Activated CD8-positive, alpha-beta memory T cell treated with anti-CD3 and anti-CD28 coated beads, Interleukin-2, amount 50 U/mL, for 4 hours (primary cell): ENCODE measurements around the gene UCN2.
A peak's percentile ranks its signal among the peaks of the same experiment; 100 is the strongest.

ENCODE experiments used
- DNase-seq: peaks from one replicate; pipeline ENCODE4 v3.0.0-alpha.2; 2020

Gene UCN2

GRCh38 chr3:48588230-48588629 is 24.6 kb upstream of the UCN2 start:
- no peak for DNase-seq

- no peak for DNase-seq
Measured at GRCh38 chr3:48587686-48588085, 24.1 kb upstream of the UCN2 start.

GRCh38 chr3:48585411-48585810 is 21.8 kb upstream of the UCN2 start:
- DNase-seq = no peak

- DNase-seq = no peak
Measured at GRCh38 chr3:48584836-48585235, 21.3 kb upstream of the UCN2 start.

- no peak for DNase-seq
Measured at GRCh38 chr3:48581621-48582481, 18.3 kb upstream of the UCN2 start.

GRCh38 chr3:48576647-48577046 is 13.1 kb upstream of the UCN2 start:
- DNase-seq = no peak

GRCh38 chr3:48575366-48575765 is 11.8 kb upstream of the UCN2 start:
- DNase-seq = no peak

- no peak for DNase-seq
Measured at GRCh38 chr3:48573973-48574585, 10.5 kb upstream of the UCN2 start.

GRCh38 chr3:48572517-48572916 is 8.9 kb upstream of the UCN2 start:
- no peak for DNase-seq

- no peak for DNase-seq
Measured at GRCh38 chr3:48571938-48572337, 8.4 kb upstream of the UCN2 start.

GRCh38 chr3:48569808-48570450 is 6.3 kb upstream of the UCN2 start:
- DNase-seq = no peak

GRCh38 chr3:48569400-48569799 is 5.8 kb upstream of the UCN2 start:
- DNase-seq = no peak

GRCh38 chr3:48568476-48568875 is 4.9 kb upstream of the UCN2 start:
- DNase-seq = no peak

GRCh38 chr3:48567500-48567899 is 3.9 kb upstream of the UCN2 start:
- no peak for DNase-seq

GRCh38 chr3:48567090-48567489 is 3.5 kb upstream of the UCN2 start:
- no peak for DNase-seq

GRCh38 chr3:48566401-48566760 is 2.8 kb upstream of the UCN2 start:
- no peak for DNase-seq

- no peak for DNase-seq
Measured at GRCh38 chr3:48565591-48566400, 2.2 kb upstream of the UCN2 start.

GRCh38 chr3:48565186-48565585 is 1.6 kb upstream of the UCN2 start:
- DNase-seq = no peak

GRCh38 chr3:48564667-48565066 is 1.1 kb upstream of the UCN2 start:
- no peak for DNase-seq

GRCh38 chr3:48564022-48564421 is 441 bp upstream of the UCN2 start:
- DNase-seq = peak; percentile 48

- no peak for DNase-seq
Measured at GRCh38 chr3:48562367-48563095, 1.1 kb downstream of the UCN2 start.

GRCh38 chr3:48561045-48561736 is 2.4 kb downstream of the UCN2 start:
- DNase-seq = no peak
